GM19351 (cell line): Measurements from ENCODE around the gene SPP2.

Source experiments
- ATAC-seq: cut with Tn5 transposase; IDR thresholded peaks from one replicate; pipeline ENCODE4 v1.9.1; 2021; ENCODE audit warnings: mild to moderate bottlenecking, moderate library complexity; ENCODE audit not compliant: unreplicated experiment

Gene SPP2, protein sequence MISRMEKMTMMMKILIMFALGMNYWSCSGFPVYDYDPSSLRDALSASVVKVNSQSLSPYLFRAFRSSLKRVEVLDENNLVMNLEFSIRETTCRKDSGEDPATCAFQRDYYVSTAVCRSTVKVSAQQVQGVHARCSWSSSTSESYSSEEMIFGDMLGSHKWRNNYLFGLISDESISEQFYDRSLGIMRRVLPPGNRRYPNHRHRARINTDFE

DNA sequence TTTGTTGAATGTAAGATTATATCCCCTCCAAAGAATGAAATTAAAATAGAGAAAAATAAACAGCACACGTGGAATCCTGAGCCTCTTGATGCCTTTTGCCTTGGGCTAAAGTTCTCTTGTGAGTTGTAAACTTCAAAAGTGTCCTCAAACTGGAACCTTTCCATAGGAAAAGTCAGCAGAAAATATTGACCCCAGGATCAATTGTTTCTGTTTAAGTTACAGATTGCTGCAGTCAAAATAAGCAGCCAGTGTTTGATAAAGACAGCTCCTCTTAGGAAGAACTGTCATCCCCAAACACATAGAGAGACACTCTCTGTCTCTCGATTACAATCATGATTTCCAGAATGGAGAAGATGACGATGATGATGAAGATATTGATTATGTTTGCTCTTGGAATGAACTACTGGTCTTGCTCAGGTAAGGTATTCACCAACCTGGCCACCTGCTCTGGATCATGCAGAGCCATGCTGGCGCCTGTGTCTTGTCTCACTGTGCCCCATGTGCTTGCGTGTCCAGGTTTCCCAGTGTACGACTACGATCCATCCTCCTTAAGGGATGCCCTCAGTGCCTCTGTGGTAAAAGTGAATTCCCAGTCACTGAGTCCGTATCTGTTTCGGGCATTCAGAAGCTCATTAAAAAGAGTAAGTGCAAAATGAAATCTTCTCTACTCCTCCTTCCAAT is at the start of gene SPP2:
SPP2 (plus strand) TSS at position 248 of the 681 bp plus-strand sequence; CDS start at position 333, 85 bp downstream.
- no peak for ATAC-seq

DNA sequence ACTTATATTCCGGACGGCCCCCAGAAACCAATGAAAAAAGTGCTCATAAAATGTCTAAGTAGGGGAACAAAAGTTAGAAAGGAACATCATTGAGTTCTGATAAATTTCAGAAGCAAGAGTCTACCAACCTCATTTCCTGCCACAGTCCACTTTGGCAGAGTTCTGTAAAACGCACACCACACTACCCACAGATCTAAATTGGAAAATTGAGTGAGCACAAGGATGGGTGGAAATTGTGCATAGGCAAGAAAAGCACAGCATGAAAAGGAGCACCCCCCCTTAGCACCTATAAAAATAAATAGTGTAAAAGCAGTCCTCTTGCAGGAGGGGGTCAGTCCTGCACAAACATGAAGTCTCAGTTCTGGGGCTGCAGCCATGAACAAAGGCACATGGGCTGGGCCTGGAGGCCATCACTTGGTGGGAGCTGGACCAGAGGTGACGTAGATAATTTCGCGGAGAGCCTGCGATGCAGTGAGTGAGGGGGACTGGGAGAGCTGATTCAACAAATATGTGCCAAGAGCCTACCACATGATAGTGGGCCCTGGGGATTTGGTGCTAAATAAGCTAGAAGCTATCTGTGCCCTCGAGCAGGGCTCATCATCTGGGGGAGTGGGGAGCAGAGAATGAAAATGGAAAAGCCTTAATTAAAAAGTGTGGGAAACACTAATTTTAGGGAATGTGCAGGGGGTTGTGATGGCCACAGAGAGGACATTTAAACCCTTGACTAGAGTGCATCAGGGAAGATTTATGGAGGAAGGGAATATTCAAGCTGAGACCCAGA is 48.9 kb upstream of the SPP2 start:
- ATAC-seq, result no peak

DNA sequence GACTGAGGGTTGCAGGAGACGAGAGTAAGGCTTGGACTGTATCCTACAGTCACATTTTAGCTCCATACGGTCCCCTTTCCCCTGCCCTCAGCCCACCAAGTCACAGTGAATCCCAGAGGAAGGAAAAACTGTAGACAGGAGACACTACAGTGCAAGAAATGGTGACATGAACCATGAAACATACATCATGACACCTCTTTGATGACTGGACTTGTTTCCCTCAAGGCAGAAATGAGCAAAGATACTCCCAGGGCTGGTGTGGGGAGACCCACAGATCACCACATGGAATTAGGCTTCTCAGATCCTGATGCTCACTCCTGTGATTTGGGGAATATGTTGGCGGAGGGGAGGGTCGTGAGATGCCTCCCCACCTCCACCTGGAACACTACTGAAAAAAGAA is 48.2 kb upstream of the SPP2 start:
- no peak for ATAC-seq

DNA sequence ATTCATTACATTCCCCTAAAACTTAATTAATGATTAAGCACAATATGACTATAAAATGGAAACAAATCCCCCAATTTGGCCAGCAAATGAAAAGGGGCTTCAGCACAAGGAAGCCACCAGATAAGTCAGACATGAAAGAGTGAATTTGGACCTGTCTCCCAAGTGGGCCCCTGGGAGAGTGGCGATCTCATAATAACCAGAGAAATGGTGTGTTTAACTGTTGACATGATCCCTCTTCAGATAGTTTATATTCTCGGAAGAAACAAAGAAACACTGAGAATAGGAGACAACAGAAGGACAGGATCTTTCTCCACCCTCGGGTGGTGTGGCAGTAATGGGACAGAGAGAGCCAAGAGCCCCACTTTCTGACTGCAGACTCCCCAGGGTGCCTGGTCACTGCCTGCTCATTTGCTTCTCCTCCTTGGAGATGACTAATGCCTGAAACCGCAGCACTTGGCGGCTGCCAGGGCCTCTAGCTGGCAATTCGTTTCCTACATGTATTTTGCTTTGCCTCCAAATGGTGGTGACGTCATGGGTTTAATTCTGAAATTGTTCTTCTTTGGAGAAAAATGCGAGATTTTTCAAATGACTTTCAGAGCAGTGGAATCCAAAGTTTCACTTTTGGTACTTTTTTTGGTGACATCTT is 46.4 kb upstream of the SPP2 start:
- ATAC-seq, result no peak

DNA sequence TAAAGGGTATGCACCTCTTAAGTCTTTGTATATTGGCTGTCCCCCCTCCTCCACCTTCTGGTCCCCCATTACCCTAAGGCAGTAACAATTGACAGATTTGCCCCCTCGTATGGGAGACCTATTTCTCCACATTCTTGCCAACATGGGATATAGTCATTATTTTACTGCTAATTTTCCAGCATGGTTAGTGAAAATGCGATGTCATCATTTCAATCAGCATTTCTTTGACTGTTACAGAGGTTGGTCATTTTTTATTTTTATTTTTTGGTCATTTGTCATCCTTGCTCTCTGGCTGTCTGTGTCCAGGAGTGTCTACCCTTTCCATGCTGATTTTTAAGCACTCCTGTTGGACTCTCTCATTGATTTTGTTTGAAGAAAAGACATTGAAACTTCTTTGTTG is 45.4 kb upstream of the SPP2 start:
- ATAC-seq, result no peak

DNA sequence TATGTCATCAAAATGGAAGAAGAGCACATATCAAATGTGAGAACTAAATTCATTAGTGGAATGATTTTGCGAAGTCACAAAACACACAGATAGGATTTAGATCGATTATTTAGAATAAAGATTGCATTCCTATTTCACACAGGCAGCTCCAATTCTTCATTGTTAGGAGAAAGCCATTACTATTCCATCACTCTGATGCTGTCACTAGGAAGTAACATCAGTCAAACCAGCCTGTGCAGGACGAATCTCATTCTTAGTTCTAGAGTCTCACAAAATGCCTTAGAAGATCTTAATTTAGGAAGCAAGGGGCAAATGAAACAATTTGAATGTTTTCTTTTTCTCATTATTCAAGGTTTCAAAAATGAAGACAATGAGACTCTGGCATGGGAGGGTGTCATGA is 44.0 kb upstream of the SPP2 start:
- ATAC-seq, result no peak

DNA sequence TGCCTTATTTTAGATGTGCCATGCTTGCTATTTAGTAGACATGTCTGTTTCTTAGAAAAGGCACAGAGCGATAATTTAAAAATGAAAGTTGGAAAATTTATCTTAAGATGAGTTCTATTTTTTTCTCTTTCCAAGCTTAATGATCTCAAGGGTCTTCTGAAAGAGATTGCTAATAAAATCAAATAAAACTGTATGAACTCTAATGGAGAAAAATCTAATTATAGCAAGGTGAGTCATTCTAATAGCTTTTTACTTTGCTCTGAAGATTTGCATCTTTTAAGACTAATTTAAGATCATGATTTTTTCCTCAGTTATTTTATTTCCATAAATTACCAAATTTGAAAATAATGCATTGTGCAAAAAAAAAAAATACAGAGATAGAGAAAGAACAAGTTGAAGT is 36.1 kb upstream of the SPP2 start:
- no peak for ATAC-seq

DNA sequence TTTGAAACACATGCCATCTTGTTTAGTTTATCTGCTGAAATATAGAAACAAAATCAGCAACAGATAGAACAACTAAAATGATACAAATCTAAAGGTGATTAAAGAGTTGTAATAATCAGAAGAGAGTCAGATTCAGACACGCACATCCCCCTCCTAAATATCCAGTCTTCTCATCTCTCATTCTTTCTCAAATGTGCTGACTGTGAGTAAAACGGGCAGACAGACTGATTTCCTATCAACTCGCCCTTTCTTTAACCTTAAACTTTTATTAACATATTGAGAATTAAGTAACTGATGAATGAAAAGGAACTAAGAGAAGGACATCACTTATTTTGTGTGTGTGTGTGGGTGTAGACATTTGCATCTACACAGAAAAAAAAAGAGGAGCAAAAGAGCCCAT is 34.6 kb upstream of the SPP2 start:
- ATAC-seq, result no peak

DNA sequence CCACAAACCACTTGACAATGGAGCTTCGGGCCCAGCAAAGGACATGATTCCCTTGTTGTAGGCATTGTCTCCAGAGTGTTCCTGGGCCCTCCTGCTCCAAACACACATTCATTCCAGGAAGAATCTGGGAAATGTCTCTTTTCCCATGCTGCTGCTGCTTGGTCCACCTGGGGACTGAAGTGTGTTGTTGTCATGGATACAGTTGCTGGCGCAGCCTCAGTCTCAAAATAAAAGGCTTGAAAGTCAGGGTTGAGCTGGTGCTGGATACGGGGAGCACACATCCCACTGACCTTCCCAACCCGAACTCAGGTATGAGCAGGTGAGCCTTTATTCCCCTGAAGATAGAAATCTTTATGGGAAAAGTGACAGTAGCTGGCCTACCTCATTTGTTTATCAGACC is 30.6 kb upstream of the SPP2 start:
- ATAC-seq, result no peak

DNA sequence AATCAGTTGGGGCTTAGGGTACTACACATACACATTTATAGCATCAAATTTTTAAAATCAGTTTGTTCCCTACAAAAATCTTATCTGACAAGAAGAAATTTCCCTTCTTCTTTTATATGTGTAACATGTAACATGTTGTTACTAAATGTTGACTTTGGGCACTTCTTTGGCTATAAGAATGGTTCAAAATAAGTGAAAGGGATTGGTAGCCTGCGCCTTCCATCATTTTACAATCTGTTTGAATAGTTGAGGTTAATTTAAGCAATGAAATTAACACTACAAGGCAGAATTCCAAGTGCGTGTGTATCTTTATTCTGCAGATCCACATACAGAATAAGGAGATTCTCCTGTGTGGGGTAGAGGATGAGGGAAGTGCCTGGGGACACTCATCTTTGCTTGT is 30.2 kb upstream of the SPP2 start:
- no peak for ATAC-seq

DNA sequence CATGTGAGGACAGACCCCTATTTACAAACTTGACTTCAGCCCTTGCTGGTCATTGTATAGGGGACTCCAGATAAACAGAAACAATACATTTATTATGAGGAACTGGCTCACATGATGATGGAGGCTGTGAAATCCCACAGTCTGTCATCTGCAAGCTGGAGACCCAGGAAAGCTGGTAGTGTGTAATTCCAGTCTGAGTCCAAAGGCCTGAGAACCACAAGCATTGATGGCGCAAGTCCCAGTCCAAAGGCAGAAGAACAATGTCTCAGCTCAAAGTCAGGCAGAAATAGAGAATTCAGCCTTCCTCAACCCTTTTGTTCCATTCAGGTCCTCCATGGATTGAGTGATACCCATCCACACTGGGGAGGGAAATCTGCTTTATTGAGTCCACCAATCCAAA is 28.1 kb upstream of the SPP2 start:
- ATAC-seq, result no peak

DNA sequence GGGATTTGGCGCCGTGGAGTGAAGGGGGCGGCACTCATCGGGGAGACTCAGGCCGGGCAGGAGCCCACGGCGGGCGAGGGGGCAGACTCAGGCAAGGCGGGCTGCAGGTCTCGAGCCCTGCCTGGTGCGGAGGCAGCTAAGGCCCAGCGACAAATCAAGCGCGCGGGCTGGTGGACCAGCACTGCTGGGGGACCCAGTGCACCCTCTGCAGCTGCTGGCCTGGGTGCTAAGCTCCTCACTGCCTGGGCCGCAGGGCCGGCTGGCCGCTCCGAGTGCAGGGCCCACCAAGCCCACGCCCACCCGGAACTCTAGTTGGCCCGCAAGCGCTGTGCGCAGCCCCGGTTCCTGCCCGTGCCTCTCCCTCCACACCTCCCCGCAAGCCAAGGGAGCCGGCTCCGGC is 26.2 kb upstream of the SPP2 start:
- ATAC-seq, result no peak

DNA sequence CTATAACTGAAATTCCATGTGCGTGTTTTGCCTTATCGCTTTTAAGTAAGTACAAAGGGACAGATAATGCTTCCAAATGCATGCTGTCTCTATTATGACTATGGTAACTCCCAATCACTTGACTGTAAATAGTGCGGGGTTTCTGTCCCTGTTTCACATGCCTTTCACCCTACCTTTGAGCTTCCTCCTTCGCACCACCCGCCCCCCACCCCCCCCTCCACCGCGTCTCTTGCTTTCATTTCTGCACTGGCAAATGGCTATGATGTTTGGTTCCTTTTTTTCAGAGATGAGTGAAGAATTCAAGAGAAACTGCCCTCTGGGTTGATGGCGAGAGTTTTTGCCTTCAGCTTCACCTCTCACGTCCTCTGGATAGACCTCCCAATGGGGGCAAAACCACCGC is 25.0 kb upstream of the SPP2 start:
- ATAC-seq, result no peak

DNA sequence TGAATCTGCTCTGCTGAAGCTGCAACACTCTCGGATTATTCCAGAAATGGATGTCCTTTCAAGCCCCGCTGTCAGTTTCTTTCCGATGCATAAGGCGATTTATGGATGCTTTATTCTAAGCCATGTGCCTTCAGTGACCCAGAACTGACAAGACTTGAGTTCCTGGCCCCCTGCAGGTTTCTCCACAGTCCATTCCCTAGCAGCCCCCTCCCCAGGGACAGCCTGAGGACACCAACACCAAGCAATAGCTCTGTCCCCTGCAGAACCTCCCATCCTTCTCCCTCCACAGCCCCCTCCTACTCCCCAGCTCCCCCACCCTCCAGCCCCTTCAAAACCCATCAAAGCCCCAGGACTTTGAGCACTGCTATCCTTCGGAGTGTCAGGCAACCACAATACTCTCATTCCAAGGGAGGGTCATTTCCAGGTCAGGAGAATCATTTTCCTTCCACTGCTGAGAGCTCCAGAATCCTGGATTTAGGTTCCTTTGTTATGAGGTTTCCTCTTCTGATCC is 24.6 kb upstream of the SPP2 start:
- no peak for ATAC-seq

DNA sequence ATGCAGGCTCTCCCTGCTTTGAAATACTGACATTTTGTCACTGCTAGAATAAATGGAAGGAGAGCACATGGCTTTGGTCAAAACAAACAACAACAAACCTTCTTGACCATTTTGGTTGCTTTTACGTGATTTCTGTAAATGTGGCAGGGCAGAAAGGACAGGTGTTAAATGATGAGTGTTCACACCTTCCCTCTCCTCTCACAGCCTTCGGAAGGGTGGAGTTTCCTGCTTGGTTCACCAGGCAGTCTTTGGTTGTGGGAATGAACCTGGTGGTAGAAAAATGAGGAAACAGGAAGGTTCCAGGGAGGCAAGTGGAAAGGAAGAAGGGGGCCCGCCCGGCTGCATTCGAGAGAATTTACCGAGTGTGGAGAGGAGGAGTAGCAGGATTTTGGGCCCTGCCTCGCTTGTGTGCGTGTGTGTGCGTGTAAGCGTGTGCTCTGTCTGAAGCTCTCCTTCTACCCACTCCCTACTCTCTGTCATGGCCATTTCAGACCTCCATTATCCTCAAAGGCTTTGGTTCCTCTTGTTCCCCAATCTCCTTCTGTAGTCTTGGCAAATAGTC is 23.7 kb upstream of the SPP2 start:
- no peak for ATAC-seq

DNA sequence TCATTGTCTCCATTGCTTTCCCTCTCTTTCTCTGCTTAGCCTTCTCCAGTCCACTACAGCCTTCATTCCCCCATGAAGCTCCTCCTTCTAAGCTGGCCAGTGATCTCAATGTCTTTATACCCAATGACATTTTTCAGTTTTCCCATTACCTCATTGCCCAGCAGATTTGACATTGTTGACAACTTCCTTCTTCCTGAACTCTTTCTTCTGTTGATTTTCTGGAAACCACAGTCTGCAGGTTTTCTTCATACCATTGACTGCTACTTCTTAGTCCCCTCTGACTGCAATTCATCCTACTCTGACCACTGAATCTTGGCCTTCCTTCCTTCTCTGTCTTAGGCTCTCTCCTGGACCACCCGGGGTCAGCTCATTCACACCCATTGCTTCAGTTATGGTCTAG is 22.9 kb upstream of the SPP2 start:
- no peak for ATAC-seq

DNA sequence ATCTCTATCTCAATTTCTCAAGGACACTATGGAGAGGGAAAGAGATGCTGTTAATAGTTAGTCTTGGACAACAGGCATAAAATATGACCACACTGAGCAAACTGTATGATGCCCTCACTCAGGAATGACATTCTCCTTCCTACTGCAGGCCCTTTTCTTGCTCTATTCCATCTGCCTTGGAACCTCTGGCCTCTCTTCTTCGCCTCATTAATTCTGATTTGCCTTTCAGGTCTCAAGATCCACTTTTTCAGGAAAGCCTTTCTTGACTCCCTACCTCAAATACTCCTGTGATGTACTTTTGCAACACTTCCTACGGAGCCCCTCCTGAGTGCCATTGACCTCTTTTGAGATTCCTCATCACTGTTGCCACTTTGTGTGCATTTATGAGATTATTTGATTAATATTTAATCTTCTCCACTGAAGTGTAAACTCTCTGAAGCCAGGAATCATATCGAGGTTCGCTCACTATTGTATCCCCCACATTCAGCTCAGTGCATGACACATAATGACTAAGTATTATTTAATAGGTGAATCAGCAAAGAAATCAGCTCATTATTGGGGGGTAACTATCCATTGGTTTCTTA is 21.3 kb upstream of the SPP2 start:
- ATAC-seq, result no peak

DNA sequence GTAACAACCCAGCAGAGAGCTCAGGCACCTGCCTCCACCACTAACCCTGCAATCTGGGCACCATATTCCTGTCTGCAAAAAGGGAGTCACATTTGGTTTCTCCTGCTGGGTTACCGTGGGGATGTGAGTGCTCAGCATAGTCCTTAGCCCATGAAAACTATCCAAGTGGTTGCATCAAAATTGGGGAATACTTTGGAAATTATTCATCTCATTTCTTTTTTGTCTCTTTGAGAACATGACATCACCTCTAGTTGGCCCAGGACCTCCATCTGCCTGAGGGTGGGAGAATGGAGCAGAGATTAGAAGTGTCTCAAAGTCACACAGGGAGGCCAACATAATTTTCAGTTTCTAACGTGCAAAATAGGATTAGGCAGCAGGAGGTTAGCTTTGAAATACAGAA is 19.3 kb upstream of the SPP2 start:
- ATAC-seq, result no peak

DNA sequence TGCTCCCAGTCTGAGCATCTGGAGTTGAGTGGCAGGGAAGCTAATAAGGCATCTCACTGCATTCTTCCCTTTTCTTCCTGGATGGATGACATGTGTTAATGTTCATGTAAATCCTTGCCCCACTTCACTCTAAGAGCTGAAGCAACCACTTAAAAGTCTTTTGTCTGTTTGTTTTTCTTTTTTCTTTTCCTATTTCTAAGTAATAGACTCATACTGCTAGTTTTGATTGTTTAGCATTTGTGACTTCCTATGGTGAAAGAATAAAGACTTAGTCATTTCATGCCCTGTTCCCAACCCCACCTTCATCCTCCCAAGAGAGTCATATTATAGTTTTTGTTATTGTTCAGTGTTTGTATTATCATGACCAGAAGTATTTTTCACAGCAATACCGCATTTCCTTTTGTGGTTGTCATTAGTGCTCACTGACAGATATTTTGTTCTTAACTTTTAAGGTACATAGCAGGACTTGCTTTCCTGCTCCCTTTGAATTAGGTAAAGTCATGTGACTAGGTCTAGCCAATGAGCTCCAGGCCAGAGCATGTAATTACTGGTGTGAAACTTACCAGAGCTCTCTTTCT is 18.1 kb upstream of the SPP2 start:
- no peak for ATAC-seq

DNA sequence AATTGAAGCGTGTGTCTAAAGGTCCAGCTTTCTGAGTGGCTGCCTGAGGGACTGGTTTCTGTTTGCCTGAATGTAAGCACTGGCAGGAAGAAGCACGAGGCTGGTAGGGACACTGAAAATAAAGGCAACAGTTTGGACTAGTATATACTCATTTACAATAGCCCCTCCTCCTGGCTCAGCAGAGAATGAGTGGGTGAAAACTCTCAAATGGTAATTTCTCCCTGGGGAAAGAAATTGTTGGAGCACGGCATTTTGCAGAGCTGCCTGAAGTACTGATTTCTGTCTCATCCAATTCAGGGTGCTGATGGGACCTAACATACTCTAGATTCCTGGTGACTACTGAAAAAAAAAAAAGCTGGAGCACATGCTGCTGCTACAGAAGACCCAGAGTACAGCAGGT is 17.3 kb upstream of the SPP2 start:
- ATAC-seq, result no peak
